Stomach smooth muscle (tissue), 2 donors: ENCODE results near the gene CFAP210.
"Not testable (repeated sequence)": the region's sequence is repeated elsewhere in the genome, so short reads cannot be mapped to it uniquely, and the experiment has no call there.

Experiments used
- H3K27ac ChIP-seq: one replicate; pipeline ENCODE4 v1.7.0; 2013; ENCODE audit warnings: mild to moderate bottlenecking, low read length, inconsistent platforms
- H3K27me3 ChIP-seq, 2 donors: one replicate each; pipeline ENCODE4 v1.7.0; 2013; ENCODE audit warnings: low read length in 2 of 2; ENCODE audit not compliant: insufficient read depth in 2 of 2, control insufficient read depth in 1 of 2
- H3K36me3 ChIP-seq, 2 donors: one replicate each; pipeline ENCODE4 v1.7.0; 2013; ENCODE audit warnings: low read length in 2 of 2; ENCODE audit not compliant: control insufficient read depth in 2 of 2, insufficient read depth in 2 of 2
- H3K4me1 ChIP-seq: one replicate; pipeline ENCODE4 v1.7.0; 2013; ENCODE audit warnings: low read length; ENCODE audit not compliant: control insufficient read depth, insufficient read depth
- H3K4me3 ChIP-seq, 2 donors: one replicate each; pipeline ENCODE4 v1.7.0; 2013; ENCODE audit warnings: low read length in 2 of 2
- H3K9ac ChIP-seq, 2 donors: one replicate each; pipeline ENCODE4 v1.7.0; 2013; ENCODE audit warnings: low read length in 2 of 2, mild to moderate bottlenecking in 1 of 2
- H3K9me3 ChIP-seq, 2 donors: one replicate each; pipeline ENCODE4 v1.7.0; 2013; ENCODE audit warnings: low read length in 2 of 2; ENCODE audit not compliant: control insufficient read depth in 2 of 2
- donor health status: healthy.
- donor health status: Pancreatic carcinoma.

The CFAP210 gene

GRCh38 chr2:169623235-169623634 is 71.0 kb downstream of the CFAP210 start:
- Histone ChIP-seq H3K9ac (no peak overlapping the region), H3K4me3 (no peak overlapping the region), H3K9me3 (no peaks in the 10 kb centered on the region), H3K4me1 (no peaks in the 10 kb centered on the region), H3K27me3 (no peaks in the 10 kb centered on the region), H3K27ac (no peak overlapping the region), H3K36me3 (peaks cover 2 to 11% of the 10 kb centered on the region in 2 donors)

DNA sequence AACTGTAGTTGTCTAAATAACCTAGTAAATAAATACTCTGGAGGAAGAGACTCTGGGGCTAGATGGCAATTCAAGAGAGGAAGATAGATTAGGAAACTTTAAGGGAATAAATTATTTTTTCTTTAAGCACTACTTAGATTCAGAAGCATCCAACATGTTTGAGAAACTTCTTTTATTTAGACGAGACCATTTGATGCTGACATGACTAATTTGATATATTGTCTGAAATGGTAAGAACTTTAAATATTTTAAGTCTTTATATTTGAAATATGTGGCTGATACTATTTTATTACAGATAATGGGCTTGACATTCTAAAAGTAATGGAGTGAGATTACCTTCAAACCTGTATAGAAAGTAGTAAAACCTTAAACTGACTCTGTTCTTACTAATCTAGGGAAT is 73.7 kb downstream of the CFAP210 start:
- Histone ChIP-seq H3K4me1 (no peaks in the 10 kb centered on the region), H3K4me3 (no peak overlapping the region), H3K9ac (no peak overlapping the region), H3K27ac (no peak overlapping the region), H3K27me3 (no peaks in the 10 kb centered on the region), H3K9me3 (no peaks in the 10 kb centered on the region), H3K36me3 (peaks cover 6 to 14% of the 10 kb centered on the region in 2 donors)

GRCh38 chr2:169619946-169620345 is 74.3 kb downstream of the CFAP210 start:
- no peaks in the 10 kb centered on the region for H3K27me3 ChIP-seq
- no peaks in the 10 kb centered on the region for H3K9me3 ChIP-seq
- H3K4me1 ChIP-seq: no peaks in the 10 kb centered on the region
- H3K9ac ChIP-seq: no peak overlapping the region
- H3K4me3 ChIP-seq: no peak overlapping the region
- H3K27ac ChIP-seq: no peak overlapping the region
- H3K36me3 ChIP-seq: peaks cover 11 to 19% of the 10 kb centered on the region in 2 donors

GRCh38 chr2:169615982-169616381 is 78.2 kb downstream of the CFAP210 start:
- not testable (repeated sequence) for H3K9ac ChIP-seq, H3K4me1 ChIP-seq, H3K27ac ChIP-seq, H3K9me3 ChIP-seq, H3K27me3 ChIP-seq, H3K4me3 ChIP-seq
- peaks cover 19 to 24% of the 10 kb centered on the region in 2 donors for H3K36me3 ChIP-seq

GRCh38 chr2:169613876-169614275 is 80.3 kb downstream of the CFAP210 start:
- Histone ChIP-seq H3K4me3 (no peak overlapping the region), H3K36me3 (peaks cover 24 to 34% of the 10 kb centered on the region in 2 donors), H3K9me3 (no peaks in the 10 kb centered on the region), H3K9ac (no peak overlapping the region), H3K27me3 (no peaks in the 10 kb centered on the region), H3K4me1 (no peaks in the 10 kb centered on the region), H3K27ac (no peak overlapping the region)

- Histone ChIP-seq H3K4me1 (no peaks in the 10 kb centered on the region), H3K4me3 (no peak overlapping the region), H3K36me3 (peaks cover 20 to 22% of the 10 kb centered on the region in 2 donors), H3K27me3 (no peaks in the 10 kb centered on the region), H3K9ac (no peak overlapping the region), H3K9me3 (no peaks in the 10 kb centered on the region), H3K27ac (no peak overlapping the region)
Measured at GRCh38 chr2:169609264-169609663, 84.9 kb downstream of the CFAP210 start.

DNA sequence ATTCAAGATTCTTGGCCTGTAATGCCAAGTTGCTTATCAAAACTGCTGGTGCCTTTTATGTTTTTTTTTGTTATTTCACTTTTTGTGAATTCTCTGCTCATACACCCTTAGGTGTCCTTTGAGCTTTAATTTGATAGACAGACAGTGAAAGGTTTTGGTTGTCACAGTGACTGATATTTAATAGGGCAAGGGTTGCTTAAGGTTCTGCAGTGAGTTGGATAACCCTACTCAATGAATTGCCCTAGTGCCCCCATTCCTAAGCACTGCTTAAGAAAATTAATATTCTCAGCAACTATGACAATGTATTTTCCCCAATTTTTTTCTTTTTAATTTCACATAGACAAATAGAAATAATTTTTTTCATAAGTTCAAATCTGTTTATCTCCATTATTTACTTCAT is 94.6 kb downstream of the CFAP210 start:
- Histone ChIP-seq H3K27ac (no peak overlapping the region), H3K9me3 (no peaks in the 10 kb centered on the region), H3K4me1 (no peaks in the 10 kb centered on the region), H3K9ac (no peak overlapping the region), H3K27me3 (no peaks in the 10 kb centered on the region), H3K4me3 (no peak overlapping the region), H3K36me3 (peaks cover 0 to 4% of the 10 kb centered on the region in 2 donors)

GRCh38 chr2:169598982-169599381 is 95.2 kb downstream of the CFAP210 start:
- no peaks in the 10 kb centered on the region for H3K4me1 ChIP-seq
- no peaks in the 10 kb centered on the region for H3K27me3 ChIP-seq
- no peak overlapping the region for H3K9ac ChIP-seq
- peaks cover 0 to 2% of the 10 kb centered on the region in 2 donors for H3K36me3 ChIP-seq
- H3K27ac ChIP-seq: no peak overlapping the region
- no peak overlapping the region for H3K4me3 ChIP-seq
- H3K9me3 ChIP-seq: no peaks in the 10 kb centered on the region

DNA sequence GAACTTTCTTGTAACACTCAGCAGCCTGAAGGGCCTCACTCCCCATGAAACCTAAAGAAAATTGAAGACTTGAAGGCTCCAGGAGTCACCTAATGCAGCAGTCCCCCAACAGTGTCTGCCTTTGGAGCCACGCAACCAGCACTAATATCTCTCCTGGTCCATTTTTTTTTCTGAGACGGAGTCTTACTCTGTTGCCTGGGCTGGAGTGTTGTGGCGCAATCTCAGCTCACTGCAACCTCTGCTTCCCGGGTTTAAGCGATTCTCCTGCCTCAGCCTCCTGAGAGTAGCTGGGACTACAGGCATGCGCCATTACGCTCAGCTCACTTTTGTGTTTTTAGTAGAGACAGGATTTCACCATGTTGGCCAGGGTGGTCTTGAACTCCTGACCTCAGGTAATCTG is 97.7 kb downstream of the CFAP210 start:
- not testable (repeated sequence) for H3K4me3 ChIP-seq, H3K4me1 ChIP-seq, H3K27me3 ChIP-seq, H3K27ac ChIP-seq, H3K36me3 ChIP-seq, H3K9me3 ChIP-seq, H3K9ac ChIP-seq
